IPS-NIHi11 (cell line): ENCODE data around the gene NDUFAF3.
A peak's percentile ranks its signal among the peaks of the same experiment; 100 is the strongest.
"Not testable (repeated sequence)": the region's sequence is repeated elsewhere in the genome, so short reads cannot be mapped to it uniquely, and the experiment has no call there.

Experiments used
- DNase-seq: peaks from one replicate; pipeline ENCODE4 v3.0.0; 2012; ENCODE audit warnings: mixed read lengths, low spot score

Gene NDUFAF3

GRCh38 chr3:48999085-48999858, 22.6 kb upstream of the NDUFAF3 start:
- DNase-seq: no peak

GRCh38 chr3:49001155-49001554, 20.8 kb upstream of the NDUFAF3 start:
- DNase-seq: no peak

- DNase-seq: no peak
These were observed 17.3 kb upstream of the NDUFAF3 start for GRCh38 chr3:49004352-49005302.

GRCh38 chr3:49005303-49005680, 16.6 kb upstream of the NDUFAF3 start:
- no peak for DNase-seq

- DNase-seq: no peak
These were observed 15.9 kb upstream of the NDUFAF3 start for GRCh38 chr3:49005998-49006397.

- DNase-seq: no peak
These were observed 15.4 kb upstream of the NDUFAF3 start for GRCh38 chr3:49006408-49007067.

- peak; percentile 100 for DNase-seq
These were observed 14.7 kb upstream of the NDUFAF3 start, which contains the start of gene WDR6 for GRCh38 chr3:49007068-49007770. TSS of gene WDR6 (plus strand) at chr3:49007391. CDS start at chr3:49007432, 41 bp downstream.

GRCh38 chr3:49007771-49008528, 14.0 kb upstream of the NDUFAF3 start:
- peak; percentile 90 for DNase-seq

- DNase-seq: not testable (repeated sequence)
These were observed 13.3 kb upstream of the NDUFAF3 start for GRCh38 chr3:49008627-49009026.

- no peak for DNase-seq
These were observed 12.5 kb upstream of the NDUFAF3 start for GRCh38 chr3:49009396-49009795.

GRCh38 chr3:49012441-49013017, 9.4 kb upstream of the NDUFAF3 start:
- no peak for DNase-seq

GRCh38 chr3:49013113-49013737, 8.7 kb upstream of the NDUFAF3 start:
- no peak for DNase-seq

- peak; percentile 65 for DNase-seq
These were observed 7.9 kb upstream of the NDUFAF3 start for GRCh38 chr3:49013738-49014660.

GRCh38 chr3:49015072-49015471, 6.8 kb upstream of the NDUFAF3 start:
- DNase-seq: no peak

- no peak for DNase-seq
These were observed 6.2 kb upstream of the NDUFAF3 start for GRCh38 chr3:49015765-49016164.

GRCh38 chr3:49016414-49017228, 5.3 kb upstream of the NDUFAF3 start:
- no peak for DNase-seq

- no peak for DNase-seq
These were observed 4.5 kb upstream of the NDUFAF3 start for GRCh38 chr3:49017229-49017970.
